ENCODE measurements around the gene ABCC5.

Gene ABCC5

DNA sequence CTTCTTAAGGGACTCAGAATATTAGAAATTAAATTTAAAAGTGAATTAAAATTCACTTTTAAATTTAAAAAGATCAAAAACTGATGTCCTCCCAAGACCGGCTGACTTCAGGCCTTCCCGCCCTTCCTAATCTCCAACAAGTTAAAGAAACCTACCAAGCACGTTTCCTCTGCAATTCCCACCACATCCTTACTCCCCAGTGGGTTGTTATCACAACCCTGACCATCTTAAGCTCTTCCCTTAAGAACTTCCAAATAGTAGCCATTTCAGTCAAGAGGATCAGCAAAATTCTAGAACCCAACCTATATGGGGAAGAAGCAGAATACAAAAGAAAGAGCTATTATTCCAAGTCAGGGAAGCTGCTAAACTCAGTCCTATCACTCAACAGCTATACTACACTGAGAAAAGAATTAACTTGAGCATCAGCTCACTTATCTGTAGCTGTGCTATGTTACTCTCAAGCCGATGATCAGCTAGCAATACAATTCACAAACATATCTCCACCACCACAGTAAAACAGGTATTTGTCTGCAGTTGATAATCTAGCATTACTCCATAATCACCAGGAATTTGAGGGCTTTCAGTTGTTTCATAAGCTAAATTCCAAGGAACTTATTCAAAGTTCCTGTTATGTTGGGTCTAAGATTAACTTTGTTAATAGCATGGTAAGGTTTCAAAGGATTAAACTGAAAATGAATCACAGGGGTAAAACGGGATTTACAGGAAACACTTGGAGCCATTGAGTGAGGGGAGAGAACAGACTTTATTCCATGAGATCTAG is 14.3 kb downstream of the ABCC5 start:
- H3K36me3 Mint-ChIP-seq: peaks cover 28% of the 10 kb centered on the region
- no peaks in the 10 kb centered on the region for H3K9me3 Mint-ChIP-seq
- no peak overlapping the region for H3K4me3 Mint-ChIP-seq
- H3K4me1 Mint-ChIP-seq: peaks cover 34% of the 10 kb centered on the region
- no peak overlapping the region for H3K27ac Mint-ChIP-seq
- H3K27me3 Mint-ChIP-seq: no peaks in the 10 kb centered on the region
- no peak for ATAC-seq

DNA sequence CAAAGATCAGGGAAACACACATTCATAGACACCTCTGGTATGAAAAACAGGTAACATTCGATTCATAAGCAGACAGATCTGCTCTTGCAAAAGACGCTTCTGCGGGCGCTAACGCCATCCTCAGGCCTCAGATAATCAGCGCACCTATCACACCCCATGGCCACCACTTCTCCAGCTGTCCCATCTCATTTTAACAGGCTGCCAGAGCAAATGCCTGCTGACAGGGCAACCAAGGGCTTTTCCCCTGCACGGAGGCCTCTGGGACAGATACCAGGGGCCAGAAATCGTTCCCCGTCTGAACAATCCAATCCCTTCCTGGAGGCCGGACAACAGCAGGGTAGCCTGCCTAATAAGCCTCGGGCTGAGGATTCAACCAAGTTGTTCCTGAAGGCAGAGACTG is 15.2 kb downstream of the ABCC5 start:
- peaks cover 28% of the 10 kb centered on the region for H3K36me3 Mint-ChIP-seq
- peaks cover 25% of the 10 kb centered on the region for H3K4me1 Mint-ChIP-seq
- H3K9me3 Mint-ChIP-seq: no peaks in the 10 kb centered on the region
- no peak overlapping the region for H3K4me3 Mint-ChIP-seq
- no peaks in the 10 kb centered on the region for H3K27me3 Mint-ChIP-seq
- no peak for ATAC-seq
- H3K27ac Mint-ChIP-seq: no peak overlapping the region

DNA sequence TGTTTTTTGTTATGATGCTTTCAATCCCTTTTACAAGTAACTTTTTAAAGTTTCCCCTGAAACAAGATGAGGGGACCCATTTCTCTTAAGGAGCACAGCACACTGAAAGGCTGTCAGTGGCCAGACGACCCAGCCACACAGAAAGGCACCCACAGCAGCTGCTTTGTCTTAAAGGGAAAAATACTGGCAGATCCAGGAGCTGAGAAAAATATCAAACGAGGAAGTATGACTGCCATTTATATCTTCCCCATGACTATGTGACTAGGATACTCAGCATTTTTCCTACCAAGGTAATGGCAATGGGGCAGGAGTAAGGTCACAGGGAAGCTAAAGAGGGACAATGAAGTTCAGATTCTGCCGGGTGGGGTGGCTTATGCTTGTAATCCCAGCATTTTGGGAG is 15.9 kb downstream of the ABCC5 start:
- no peak overlapping the region for H3K4me3 Mint-ChIP-seq
- ATAC-seq: no peak
- H3K4me1 Mint-ChIP-seq: peaks cover 18% of the 10 kb centered on the region
- H3K27ac Mint-ChIP-seq: no peak overlapping the region
- no peaks in the 10 kb centered on the region for H3K27me3 Mint-ChIP-seq
- peaks cover 28% of the 10 kb centered on the region for H3K36me3 Mint-ChIP-seq
- no peaks in the 10 kb centered on the region for H3K9me3 Mint-ChIP-seq

DNA sequence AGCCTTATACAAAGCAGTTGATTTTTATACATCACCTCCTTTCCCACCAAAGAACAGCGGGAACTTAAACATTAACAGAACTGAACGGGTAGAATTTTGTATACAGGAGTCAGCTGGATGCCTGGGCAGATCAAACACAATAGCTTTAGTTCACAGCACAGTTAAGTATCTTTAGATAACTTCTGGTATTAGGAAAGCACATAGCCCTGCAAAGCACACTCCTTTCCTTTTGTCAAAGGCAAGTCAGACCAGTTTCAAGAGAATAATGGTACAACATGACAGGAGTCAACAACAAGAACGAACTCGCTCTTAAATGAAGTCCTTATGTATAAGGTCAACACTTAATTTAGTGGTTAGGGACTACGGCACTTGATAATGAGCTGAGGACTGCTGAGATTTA is 26.3 kb downstream of the ABCC5 start:
- H3K4me3 Mint-ChIP-seq: no peak overlapping the region
- ATAC-seq: no peak
- no peaks in the 10 kb centered on the region for H3K27me3 Mint-ChIP-seq
- no peaks in the 10 kb centered on the region for H3K4me1 Mint-ChIP-seq
- H3K27ac Mint-ChIP-seq: no peak overlapping the region
- peaks cover 25% of the 10 kb centered on the region for H3K36me3 Mint-ChIP-seq
- H3K9me3 Mint-ChIP-seq: no peaks in the 10 kb centered on the region

DNA sequence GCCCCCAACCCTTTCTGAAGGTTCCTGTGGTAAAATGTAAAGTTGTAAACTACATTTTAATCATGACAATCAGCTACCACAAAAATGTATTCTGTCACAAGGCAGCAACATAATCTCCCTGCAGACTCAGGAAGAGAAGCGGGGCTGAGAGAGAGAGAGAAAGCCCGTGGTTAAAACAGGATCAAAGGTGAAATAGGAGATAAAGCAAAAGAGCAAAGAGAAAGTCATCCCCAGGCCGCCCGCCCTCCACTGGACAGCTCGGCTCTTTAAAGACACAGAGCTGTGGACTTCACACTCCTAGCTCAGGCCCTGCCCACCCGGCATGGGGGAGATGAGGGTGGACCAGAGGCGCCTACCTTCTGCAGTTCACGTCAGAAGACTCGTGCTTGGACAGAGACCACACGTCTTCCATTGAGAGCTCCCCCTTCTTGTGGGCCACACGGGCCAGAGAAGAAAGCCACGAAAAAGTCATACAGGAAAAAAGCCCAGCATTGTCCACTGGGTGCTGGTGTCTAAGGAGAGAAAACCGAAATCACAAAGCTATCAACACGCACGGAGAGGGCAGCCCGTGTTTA is 29.4 kb downstream of the ABCC5 start:
- H3K4me3 Mint-ChIP-seq: no peak overlapping the region
- H3K27ac Mint-ChIP-seq: no peak overlapping the region
- peaks cover 42% of the 10 kb centered on the region for H3K36me3 Mint-ChIP-seq
- no peaks in the 10 kb centered on the region for H3K27me3 Mint-ChIP-seq
- no peaks in the 10 kb centered on the region for H3K4me1 Mint-ChIP-seq
- ATAC-seq: no peak
- H3K9me3 Mint-ChIP-seq: no peaks in the 10 kb centered on the region

DNA sequence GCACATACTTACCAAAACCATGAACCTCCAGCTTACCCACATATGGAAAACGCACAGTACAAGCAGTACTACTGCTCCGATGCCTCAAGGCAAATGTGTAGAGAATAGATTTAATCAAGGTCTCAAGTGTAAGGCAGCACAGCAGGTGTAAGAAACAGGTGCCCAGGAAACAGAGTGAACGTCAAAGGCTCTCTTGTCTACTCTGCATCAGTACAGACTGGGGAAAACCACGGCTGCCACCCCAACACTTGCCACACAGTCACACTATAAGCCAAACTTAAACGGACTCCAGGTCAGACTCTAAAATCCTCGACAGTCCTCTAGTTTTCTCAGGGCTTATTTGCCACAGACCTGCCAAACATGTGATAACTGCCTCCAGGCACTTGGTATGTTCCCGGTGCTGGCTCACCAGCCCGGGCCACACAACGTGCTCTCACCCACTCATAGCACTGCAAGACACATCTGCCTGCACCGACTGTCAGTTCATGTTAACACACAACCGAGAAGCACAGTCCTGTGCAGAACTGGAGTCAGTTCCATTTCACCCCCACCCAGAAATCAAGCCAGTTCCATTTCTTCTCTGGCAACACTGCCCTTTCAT is 30.6 kb downstream of the ABCC5 start:
- no peak for ATAC-seq
- H3K4me1 Mint-ChIP-seq: no peaks in the 10 kb centered on the region
- no peaks in the 10 kb centered on the region for H3K9me3 Mint-ChIP-seq
- H3K36me3 Mint-ChIP-seq: peaks cover 54% of the 10 kb centered on the region
- no peak overlapping the region for H3K27ac Mint-ChIP-seq
- no peaks in the 10 kb centered on the region for H3K27me3 Mint-ChIP-seq
- H3K4me3 Mint-ChIP-seq: no peak overlapping the region

DNA sequence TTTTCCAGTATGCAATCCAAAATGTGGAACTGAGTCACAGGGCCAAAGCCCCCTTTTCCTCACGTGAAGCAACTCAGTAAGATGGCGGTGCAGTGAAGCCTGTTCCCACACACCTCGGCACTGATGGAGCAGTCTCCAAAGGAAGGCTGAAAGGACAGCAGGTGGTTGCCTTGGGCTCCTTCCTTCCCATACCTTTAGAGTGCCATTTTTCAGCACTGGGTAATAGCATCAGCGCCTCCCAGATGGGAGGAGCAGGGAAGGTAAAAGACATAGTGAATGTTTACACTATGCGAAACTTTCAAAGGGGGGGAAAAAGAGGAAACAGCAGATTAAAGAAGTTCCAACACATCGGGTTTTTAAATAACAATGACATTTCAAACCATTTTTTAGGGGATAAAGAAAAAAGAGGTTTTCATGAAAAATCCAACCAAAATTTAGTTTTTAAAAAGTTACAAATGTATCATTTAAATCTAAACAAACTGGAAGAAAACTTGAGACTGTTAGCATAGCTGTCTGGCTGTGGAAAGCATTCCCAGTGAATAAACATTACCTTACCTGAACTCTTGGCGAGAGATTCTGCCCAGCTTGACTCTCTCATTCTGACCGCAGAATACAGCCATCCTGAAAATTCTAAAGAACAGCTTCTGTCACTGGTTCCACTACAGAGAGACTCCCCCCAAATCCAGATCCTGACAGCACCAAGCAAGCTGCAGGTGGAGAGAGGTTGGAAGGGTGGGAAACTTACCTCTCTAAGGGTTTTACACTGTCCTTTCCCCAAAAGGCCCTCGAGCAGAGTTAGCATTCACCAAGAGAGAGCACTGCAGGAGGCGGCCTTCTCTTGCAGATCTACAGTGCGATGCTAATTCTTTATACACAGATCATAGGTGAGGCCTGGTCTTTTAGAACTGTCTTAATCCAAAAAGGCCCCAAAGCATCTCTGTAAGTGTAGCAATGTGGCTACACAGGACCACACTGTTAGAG is 32.6 kb downstream of the ABCC5 start:
- H3K9me3 Mint-ChIP-seq: no peaks in the 10 kb centered on the region
- H3K27ac Mint-ChIP-seq: no peak overlapping the region
- no peak overlapping the region for H3K4me3 Mint-ChIP-seq
- H3K36me3 Mint-ChIP-seq: peaks cover 62% of the 10 kb centered on the region
- ATAC-seq: no peak
- no peaks in the 10 kb centered on the region for H3K27me3 Mint-ChIP-seq
- H3K4me1 Mint-ChIP-seq: no peaks in the 10 kb centered on the region

DNA sequence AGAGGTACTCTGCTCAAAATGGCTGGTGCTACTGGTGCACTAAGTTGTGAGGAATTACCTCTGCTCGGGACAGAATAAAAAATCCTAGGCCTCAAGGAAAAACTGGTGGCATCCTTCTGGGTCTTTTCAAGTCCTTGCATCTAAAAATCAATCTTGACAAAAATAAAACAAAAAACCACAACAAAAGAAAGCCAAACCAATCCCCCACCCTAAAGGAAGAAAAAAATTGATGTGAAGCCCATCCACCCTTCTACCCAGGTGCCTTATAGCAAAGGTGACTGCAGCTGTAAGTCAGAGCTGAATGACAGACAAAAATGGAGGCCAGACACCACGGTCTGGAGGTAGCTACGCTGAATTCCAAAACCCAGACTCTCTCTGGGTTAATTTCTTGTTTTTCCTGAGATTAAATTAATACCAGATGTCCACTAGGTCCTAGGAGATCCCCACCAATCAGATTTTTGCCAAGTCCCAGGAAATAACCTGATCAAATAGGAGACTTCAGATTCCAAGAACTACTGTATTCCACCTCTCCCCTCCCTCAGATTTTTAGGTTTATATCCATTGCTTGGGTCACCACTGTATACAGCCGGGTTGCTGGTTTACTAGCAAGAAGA is 33.5 kb downstream of the ABCC5 start:
- Mint-ChIP-seq H3K27me3 (no peaks in the 10 kb centered on the region), H3K4me1 (no peaks in the 10 kb centered on the region), H3K36me3 (peaks cover 62% of the 10 kb centered on the region), H3K4me3 (no peak overlapping the region), H3K9me3 (no peaks in the 10 kb centered on the region), H3K27ac (no peak overlapping the region)
- no peak for ATAC-seq

DNA sequence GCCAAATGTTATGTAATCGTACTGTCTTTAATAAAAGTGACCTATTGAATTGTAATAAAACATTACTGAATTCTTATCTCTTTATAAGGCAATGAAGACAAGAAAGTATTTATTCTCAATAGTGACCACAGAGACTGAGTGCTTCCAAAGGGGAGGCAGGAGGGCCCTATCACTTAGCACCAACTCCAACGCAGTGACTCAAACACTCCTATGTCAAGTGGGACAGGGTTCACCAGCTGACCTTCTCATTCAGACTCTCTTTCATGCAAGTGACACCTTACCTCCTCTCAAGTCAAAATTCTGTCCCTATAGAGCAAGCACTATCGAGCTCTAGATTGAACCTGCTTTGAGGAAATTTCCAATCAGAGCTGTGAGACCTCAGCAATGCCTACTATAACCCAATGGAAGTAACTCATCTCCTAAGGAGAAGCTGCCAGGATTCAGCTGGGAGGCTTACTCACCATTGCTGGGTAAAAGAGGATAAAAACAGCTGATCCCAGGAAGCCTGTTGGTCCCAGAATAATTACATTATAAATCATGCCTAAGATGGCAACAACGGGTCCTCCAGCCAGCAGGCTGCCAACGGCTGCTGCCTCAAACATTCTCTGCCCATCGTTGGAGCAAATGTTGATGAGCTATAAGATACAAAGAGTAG is 35.6 kb downstream of the ABCC5 start:
- no peak overlapping the region for H3K27ac Mint-ChIP-seq

DNA sequence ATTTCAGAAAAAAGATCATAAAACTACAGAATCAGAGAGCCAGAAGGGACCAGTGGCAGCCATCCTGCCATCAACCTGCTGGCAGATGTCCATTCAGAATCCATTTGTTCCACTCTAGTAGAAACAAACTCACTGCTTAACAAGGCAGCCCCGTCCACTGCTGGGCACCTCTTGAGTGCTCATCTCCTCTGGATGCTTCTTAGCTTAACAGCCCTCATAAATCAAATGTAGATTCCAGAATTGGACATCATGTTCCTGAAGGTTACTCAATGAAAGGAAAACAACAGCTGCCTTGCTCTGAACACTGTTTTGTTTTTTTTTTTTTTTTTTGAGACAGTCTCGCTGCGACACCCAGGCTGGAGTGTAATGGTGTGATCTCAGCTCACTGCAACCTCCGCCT is 37.3 kb downstream of the ABCC5 start:
- peaks cover 57% of the 10 kb centered on the region for H3K36me3 Mint-ChIP-seq

More for the DNA sequence above, 35.6 kb downstream of the ABCC5 start:
- Mint-ChIP-seq H3K36me3 (peaks cover 53% of the 10 kb centered on the region), H3K4me1 (no peaks in the 10 kb centered on the region), H3K27me3 (no peaks in the 10 kb centered on the region), H3K4me3 (no peak overlapping the region), H3K9me3 (no peaks in the 10 kb centered on the region)
- ATAC-seq: no peak

DNA sequence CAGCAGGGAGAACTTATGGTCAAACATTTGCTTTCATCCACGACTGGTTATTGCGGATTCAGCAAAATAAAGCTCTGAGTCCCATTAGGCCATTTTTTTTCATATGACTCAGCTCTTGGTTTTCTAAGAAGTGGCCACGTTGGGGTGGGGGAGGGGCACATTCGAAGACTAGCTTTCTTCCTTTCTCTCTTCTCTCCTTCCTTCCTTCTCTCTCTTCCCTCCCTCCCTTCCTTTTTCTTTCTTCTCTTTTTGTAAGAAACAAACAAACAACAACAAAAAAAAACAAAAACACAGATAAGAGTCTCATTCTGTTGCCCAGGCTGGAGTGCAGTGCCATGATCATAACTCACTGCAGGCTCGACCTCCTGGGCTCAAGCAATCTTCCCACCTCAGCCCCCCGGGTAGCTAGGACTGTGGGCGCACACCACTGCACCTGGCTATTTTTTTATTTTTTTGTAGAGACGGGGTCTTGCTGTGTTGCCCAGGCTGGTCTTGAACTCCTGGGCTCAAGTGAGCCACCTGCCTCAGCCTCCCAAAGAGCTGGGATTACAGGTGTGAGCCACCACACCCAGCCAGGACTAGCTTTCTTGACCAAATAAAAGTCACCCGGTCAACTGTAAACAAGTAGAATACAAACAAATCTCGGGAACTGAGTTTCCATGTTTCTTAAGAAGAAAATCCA is 41.6 kb downstream of the ABCC5 start:
- Mint-ChIP-seq H3K27me3 (no peaks in the 10 kb centered on the region), H3K9me3 (no peaks in the 10 kb centered on the region), H3K27ac (no peak overlapping the region), H3K4me3 (no peak overlapping the region), H3K36me3 (peaks cover 45% of the 10 kb centered on the region), H3K4me1 (no peaks in the 10 kb centered on the region)
- ATAC-seq: no peak

More for the DNA sequence above, 37.3 kb downstream of the ABCC5 start:
- H3K4me1 Mint-ChIP-seq: no peaks in the 10 kb centered on the region
- no peak overlapping the region for H3K4me3 Mint-ChIP-seq
- no peaks in the 10 kb centered on the region for H3K27me3 Mint-ChIP-seq
- no peaks in the 10 kb centered on the region for H3K9me3 Mint-ChIP-seq
- no peak for ATAC-seq
- no peak overlapping the region for H3K27ac Mint-ChIP-seq

DNA sequence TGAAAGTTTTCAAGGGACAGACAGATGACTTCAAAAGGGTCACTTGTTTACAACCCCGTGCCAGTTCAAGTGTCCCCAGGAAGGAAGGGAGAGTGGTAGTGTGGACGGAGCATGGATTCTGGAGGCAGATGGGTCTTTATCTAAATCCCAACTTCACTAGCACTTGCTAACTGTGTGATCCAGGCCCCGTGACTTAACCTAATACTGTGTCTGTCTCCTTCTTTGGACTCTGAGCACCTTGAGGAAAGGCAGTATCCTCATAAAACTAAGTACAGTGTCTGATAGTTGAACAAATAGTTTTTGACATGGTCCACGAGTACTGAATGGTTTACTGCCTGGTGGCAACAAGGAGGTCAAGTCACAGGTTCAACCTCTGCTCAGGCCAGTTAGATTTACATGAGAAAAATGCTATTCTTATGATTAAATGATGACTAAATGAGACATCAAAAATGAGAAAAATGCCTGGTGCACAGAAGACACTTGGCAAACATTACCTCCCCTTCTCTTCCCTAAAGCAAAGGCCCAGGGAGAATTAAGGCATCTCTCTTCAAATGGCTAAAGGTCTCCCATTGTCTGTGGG is 48.9 kb downstream of the ABCC5 start:
- ATAC-seq: no peak
- H3K4me3 Mint-ChIP-seq: no peak overlapping the region
- H3K36me3 Mint-ChIP-seq: peaks cover 55% of the 10 kb centered on the region
- no peaks in the 10 kb centered on the region for H3K4me1 Mint-ChIP-seq
- H3K27me3 Mint-ChIP-seq: no peaks in the 10 kb centered on the region
- no peak overlapping the region for H3K27ac Mint-ChIP-seq
- no peaks in the 10 kb centered on the region for H3K9me3 Mint-ChIP-seq

DNA sequence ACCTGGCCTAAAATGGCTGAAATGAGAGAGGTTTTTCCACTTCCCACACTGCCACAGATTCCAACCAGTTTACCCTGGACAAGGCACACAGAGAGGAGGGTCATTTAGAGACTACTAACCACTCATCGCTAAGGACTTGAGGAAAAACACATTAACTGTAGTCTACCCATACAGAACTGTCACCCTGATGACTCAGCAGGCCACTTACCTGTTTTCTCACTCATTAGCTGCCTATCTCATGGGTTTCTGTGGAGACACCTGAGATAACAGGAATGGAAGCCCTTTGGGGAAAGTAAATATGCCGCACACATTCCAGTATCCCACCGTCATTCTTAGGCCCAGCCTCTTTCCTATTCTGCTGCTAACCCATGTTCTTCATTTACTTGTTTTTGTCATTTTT is 50.0 kb downstream of the ABCC5 start:
- Mint-ChIP-seq H3K27ac (no peak overlapping the region), H3K4me3 (no peak overlapping the region), H3K36me3 (peaks cover 54% of the 10 kb centered on the region), H3K4me1 (no peaks in the 10 kb centered on the region), H3K9me3 (no peaks in the 10 kb centered on the region), H3K27me3 (no peaks in the 10 kb centered on the region)
- ATAC-seq: no peak

DNA sequence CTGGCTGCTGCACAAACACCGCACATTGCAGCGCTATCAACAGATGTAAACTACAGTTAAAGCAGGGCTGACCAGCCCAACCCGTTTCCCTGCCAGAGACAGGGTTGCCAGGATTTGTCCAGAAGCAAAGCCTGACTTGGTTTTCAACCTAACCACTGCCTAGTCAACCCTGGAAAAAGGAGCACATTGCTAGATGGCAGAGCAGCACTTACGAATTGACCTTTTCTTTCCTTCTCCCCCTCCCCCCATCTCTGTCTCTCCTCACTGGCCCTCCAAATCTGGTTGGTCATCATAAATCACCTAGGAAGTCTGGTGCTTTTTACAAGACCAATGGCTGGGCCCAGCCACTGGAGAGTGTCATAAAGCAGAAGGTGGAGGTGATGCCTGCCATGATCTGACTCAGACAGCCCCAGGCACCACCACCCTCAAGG is 51.3 kb downstream of the ABCC5 start:
- peaks cover 47% of the 10 kb centered on the region for H3K36me3 Mint-ChIP-seq
- no peaks in the 10 kb centered on the region for H3K27me3 Mint-ChIP-seq
- ATAC-seq: no peak
- H3K4me3 Mint-ChIP-seq: no peak overlapping the region
- H3K4me1 Mint-ChIP-seq: no peaks in the 10 kb centered on the region
- H3K27ac Mint-ChIP-seq: no peak overlapping the region
- H3K9me3 Mint-ChIP-seq: no peaks in the 10 kb centered on the region

All from stimulated activated memory B cell treated with anti-CD40 and anti-IgM and Interleukin-4, amounts not matched to agents 10 μg/mL and 1 μg/mL and 100 μg/mL, for 72 hours (primary cell).